HG02763 (cell line): ENCODE results near the gene SYTL2.

Experiments
- ATAC-seq: cut with Tn5 transposase; IDR thresholded peaks from one replicate; pipeline ENCODE4 v1.9.1; 2021; ENCODE audit warnings: mild to moderate bottlenecking, moderate library complexity; ENCODE audit not compliant: unreplicated experiment

Gene SYTL2

DNA sequence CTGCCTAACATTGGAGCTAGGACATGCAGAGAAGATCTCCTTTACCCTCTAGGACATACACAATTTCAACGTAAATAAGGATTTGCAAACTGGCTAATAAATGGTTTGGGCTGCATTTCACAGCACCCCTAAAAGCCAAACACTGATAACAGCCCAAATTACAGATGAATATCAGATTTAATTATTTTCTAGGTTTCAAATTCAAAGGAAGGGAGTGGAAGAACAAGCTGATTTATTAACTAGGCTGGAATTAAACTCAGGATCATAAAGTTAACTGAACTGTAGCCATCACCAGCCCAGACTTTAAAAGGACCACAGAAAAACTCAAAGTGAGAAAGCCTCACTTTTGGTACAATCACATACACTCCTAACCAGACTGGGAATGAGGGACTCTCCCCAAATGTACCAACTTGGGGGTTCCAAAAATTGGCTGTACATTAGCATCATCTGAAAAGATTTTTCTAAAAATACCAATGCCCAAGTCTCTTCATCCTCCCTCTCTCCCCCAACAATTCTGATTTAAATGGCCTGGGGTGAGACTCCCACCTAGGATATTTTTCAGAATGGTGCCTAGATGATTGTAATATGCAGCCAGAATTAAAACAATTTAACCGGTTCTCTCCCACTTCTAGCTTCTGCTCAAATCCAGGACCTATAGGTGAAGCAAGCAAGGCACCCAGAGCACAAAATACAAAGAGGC lies 43.5 kb downstream of the SYTL2 start:
- ATAC-seq, result no peak

DNA sequence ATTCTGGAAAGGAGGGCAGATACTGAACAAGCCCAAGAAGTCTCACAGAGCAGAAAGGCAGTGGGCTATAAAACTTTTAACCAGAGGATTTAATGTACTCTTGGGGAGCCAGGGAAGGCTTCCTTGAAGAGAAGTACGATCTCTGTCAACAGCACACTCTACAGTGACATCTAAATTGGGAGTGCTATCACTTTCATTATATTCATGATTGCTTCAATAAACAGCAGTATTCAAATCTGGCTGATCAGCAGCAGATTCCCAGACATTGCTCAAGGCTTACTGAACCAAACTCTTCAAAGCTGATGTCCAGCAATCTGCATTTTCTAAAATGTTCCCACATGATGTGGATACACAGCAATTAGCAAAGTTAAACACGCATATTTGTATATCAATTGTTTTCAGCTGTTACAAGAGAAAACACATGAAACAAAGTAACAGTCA lies 44.2 kb downstream of the SYTL2 start:
- ATAC-seq, result no peak

GRCh38 chr11:85764796-85765195 lies 46.1 kb downstream of the SYTL2 start:
- ATAC-seq, result no peak

DNA sequence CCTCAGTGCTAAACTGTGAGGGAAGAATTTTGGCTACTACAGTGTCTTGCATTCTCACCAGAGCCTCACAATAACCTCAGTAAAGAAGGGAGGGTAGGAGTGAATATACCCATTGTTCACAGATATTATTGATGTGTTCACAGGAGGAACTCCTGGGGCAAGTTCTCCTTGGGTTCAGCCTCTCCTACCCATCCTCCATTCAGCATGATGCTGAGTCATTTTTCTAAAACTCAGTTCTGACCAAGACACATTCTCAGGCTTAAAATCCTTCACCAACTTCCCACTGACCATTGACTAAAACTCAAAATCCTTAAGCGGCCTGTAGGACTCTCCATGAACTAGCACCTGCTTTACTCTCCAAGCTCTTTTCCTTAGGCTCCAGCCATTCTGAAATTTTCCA lies 48.7 kb downstream of the SYTL2 start:
- no peak for ATAC-seq

GRCh38 chr11:85759915-85760314 lies 51.0 kb downstream of the SYTL2 start:
- ATAC-seq, result no peak

GRCh38 chr11:85758480-85759039 lies 52.4 kb downstream of the SYTL2 start:
- ATAC-seq, result no peak

DNA sequence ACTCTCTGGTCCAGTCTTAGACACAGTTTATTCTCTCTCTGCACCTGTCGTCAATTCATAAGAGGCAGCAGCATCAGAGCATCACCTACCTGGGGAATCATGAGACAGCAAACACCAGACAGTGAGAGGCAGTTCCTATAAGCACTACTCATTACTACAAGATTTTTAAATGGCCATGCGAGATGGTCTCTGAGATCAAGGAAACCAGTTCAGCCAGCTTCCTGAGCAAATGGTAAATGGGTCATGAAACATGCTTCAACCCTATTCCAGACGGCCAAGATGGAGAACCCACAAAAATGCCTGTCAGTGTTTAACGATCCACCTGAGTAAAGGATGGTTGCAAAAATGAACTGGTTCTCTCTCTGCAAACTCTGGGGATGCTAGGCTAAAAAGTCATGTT lies 52.9 kb downstream of the SYTL2 start:
- no peak for ATAC-seq

DNA sequence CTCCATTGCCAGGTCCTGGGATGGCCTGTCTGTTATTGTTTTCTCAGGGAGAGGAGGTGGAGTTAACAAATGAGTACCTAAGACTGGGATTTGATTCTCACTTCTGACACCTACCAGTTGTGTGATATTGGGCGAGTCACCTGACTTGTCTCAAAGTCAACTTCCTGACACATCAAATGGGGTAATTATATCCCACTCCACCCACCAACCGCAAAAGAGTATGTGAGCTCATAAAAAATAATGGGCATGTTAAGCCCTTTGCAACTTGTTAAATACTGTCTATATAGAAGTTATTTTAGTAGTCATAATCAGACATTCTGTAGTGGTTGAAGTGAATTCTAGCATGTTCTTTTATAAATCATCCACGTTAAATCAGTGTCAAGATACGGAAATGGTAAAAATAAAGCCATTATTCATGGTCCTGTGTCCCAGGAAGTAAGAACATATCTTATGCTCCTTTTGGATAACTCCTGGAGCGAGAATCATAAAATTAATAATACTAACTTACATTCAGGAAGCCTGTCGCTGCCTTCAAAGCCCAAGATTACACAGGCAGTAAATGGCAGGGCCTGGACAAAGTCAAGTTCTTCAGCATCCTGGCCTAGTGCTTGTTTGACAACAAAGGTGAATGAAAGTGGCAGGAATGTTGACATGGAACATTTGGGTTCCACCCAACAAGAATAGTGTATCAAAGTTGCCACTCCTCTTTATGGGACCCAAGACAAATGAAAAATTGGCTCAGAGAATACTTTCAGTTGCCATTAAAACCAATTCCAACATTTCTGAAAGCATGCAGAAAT lies 54.3 kb downstream of the SYTL2 start:
- ATAC-seq, result no peak

GRCh38 chr11:85755701-85756100 lies 55.2 kb downstream of the SYTL2 start:
- ATAC-seq, result no peak

- ATAC-seq, result no peak
Observed at GRCh38 chr11:85755285-85755684, 55.7 kb downstream of the SYTL2 start.

DNA sequence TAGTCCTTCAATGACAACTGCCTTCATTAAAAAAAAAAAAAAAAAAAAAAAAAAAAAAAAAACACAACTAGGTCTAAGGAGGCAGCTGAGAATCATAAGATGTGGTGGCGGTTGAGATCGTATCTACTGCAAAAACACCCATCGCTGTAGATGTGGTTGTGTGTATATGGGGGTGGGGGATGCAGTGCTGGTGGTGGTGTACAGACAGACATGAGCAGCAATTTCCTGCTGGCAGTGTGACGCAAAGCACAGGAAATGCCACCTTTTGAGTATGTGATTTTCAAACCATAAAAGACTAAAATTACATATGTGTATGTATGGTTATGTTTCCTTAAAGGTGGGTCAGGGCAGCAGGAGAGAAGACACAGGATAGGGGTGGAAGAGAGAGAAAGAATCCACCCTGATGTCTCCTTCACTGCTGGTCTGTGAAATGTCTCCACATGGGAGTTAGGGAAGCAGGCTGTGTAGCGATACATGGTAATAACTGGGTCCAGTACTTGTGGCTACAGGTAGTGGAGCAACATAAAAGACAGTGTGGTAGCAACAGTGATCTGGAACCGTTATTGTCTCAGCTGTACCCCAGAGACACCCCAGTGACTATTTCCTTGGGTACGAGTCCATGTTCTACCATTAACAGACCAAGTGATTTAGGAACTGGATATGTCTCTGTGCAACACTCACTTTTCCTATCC lies 57.9 kb downstream of the SYTL2 start:
- no peak for ATAC-seq

- ATAC-seq, result no peak
Observed at GRCh38 chr11:85752201-85752889, 58.6 kb downstream of the SYTL2 start.

GRCh38 chr11:85751724-85752123 lies 59.2 kb downstream of the SYTL2 start:
- no peak for ATAC-seq

GRCh38 chr11:85750646-85751045 lies 60.3 kb downstream of the SYTL2 start:
- ATAC-seq, result no peak

- ATAC-seq, result no peak
Observed at GRCh38 chr11:85749884-85750283, 61.1 kb downstream of the SYTL2 start.

- ATAC-seq, result no peak
Observed at GRCh38 chr11:85749287-85749834, 61.6 kb downstream of the SYTL2 start.

DNA sequence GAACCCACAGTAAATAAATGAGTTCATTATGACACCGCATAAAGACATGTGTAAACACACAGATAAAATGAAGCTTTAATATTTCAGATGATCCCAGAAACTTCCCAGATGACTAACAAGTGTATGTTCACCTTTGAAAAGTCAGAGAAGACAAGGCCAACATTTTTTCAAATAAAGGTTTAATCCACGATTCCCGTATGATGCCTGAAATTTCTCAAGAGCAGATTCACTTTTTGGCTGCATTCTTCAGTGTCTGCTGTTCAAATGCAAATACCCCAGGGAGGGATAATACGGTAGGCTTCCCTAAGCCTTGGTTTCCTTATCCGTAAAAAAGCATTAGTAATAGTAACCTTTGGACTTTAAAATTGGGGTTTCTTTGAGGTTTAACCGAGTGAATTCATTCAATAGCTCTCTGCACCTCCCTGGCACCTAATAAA lies 62.5 kb downstream of the SYTL2 start:
- ATAC-seq, result no peak

GRCh38 chr11:85746670-85747069 lies 64.3 kb downstream of the SYTL2 start:
- ATAC-seq, result no peak

GRCh38 chr11:85745626-85746025 lies 65.3 kb downstream of the SYTL2 start:
- ATAC-seq, result no peak

GRCh38 chr11:85742873-85743275 lies 68.1 kb downstream of the SYTL2 start:
- no peak for ATAC-seq

- no peak for ATAC-seq
Observed at GRCh38 chr11:85742348-85742747, 68.6 kb downstream of the SYTL2 start.
